Naive B cell (primary cell): ENCODE data around the gene C17orf67. TPM values are rescaled to one million over a fixed set of nuclear protein-coding genes. Genes with fewer than 3 reads are reported as not detected.

Experiments used
- ATAC-seq, 2 donors: fragments of 150-1000 bp; cut with Tn5 transposase; 2 replicates each; pipeline ENCODE4 v1.10.0; 2021; ENCODE audit warnings: low read depth in 2 of 2, mild to moderate bottlenecking in 2 of 2, moderate library complexity in 2 of 2
- DNase-seq: peaks from one replicate; pipeline ENCODE4 v3.0.0; 2022
- H3K27ac Mint-ChIP-seq, 6 donors: one replicate each; pipeline ENCODE4 v1.8.0; 2020 to 2022; ENCODE audit warnings: mild to moderate bottlenecking in 6 of 6, mixed read lengths in 6 of 6, moderate library complexity in 5 of 6, inconsistent platforms in 2 of 6
- H3K27me3 Mint-ChIP-seq, 3 donors: one replicate each; pipeline ENCODE4 v1.8.0; 2021 to 2022; ENCODE audit warnings: mixed read lengths in 3 of 3, mild to moderate bottlenecking in 1 of 3
- H3K36me3 Mint-ChIP-seq, 2 donors: one replicate each; pipeline ENCODE4 v1.8.0; 2020 to 2022; ENCODE audit warnings: mixed read lengths in 2 of 2, inconsistent platforms in 1 of 2, mild to moderate bottlenecking in 1 of 2
- H3K4me1 Mint-ChIP-seq, 3 donors: one replicate each; pipeline ENCODE4 v1.8.0; 2020 to 2022; ENCODE audit warnings: mixed read lengths in 3 of 3, inconsistent platforms in 1 of 3, mild to moderate bottlenecking in 1 of 3, moderate library complexity in 1 of 3
- H3K4me3 Mint-ChIP-seq, 8 donors: one replicate each; pipeline ENCODE4 v1.8.0; 2020 to 2022; ENCODE audit warnings: mild to moderate bottlenecking in 8 of 8, mixed read lengths in 8 of 8, moderate library complexity in 8 of 8, inconsistent platforms in 2 of 8
- H3K9me3 Mint-ChIP-seq, 7 donors: one replicate each; pipeline ENCODE4 v1.8.0; 2020 to 2022; ENCODE audit warnings: mixed read lengths in 7 of 7, mild to moderate bottlenecking in 5 of 7, inconsistent platforms in 2 of 7, moderate library complexity in 1 of 7
- polyA plus RNA-seq, 6 donors: library from polyadenylated mRNA; unstranded; fragments of 300-500 nt; fragmentation: Illumina TruSeq; gene quantifications; one replicate each; pipeline ENCODE4 v1.2.3, GENCODE V29; 2021; ENCODE audit warnings: low read depth in 6 of 6

Gene C17orf67
- polyA plus RNA-seq, 6 donors from 2014 or later: 0.15 to 2.4 (median 1.4) TPM

DNA sequence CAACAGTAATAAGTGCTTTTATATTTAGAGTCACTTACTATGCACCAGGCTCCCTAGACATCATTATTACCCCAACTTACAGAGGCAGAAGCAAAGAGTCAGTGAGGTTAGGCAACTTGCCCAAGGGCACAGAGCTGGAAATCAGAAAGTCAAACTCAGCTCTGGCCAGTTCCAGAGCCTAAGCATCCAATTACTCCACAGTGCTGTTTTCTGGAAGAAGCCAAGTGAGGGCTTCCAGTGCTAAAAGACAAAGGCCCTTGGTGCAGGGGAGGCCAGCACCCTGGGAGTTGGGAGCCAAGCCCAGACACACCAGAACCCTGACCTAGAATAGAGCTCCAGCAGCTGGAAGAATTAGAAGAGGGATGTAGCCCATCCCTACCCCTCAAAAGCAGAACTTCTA, 40.2 kb downstream of the C17orf67 start:
- H3K4me1 Mint-ChIP-seq: peaks cover 0 to 8% (median 0%) of the 10 kb centered on the region in 3 donors
- H3K9me3 Mint-ChIP-seq: peaks cover 0 to 10% (median 2%) of the 10 kb centered on the region in 7 donors
- DNase-seq (no peak), ATAC-seq (no peak)
- no peaks in the 10 kb centered on the region for H3K27me3 Mint-ChIP-seq
- H3K27ac Mint-ChIP-seq: no peak overlapping the region
- H3K4me3 Mint-ChIP-seq: no peak overlapping the region
- peaks cover 3 to 14% of the 10 kb centered on the region in 2 donors for H3K36me3 Mint-ChIP-seq

DNA sequence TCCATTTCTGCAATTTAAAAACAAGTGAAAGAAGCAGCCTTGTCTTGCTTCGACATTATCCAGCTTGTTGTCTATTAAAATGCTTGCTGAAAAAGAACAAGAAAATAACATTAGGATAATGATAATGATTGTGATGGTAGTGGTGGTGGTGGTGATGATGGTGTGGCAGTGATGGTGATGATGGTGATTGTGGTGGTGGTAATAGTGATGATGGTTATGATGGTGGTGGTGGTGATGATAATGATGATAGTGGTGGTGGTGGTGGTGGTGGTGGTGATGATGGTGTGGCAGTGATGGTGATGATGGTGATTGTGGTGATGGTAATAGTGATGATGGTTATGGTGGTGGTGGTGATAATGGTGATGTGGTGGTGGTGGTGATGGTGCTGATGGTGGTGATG, 41.5 kb downstream of the C17orf67 start:
- DNase-seq (no peak), ATAC-seq (no peak)
- H3K36me3 Mint-ChIP-seq: peaks cover 3 to 14% of the 10 kb centered on the region in 2 donors
- peaks cover 0 to 10% (median 2%) of the 10 kb centered on the region in 7 donors for H3K9me3 Mint-ChIP-seq
- H3K27ac Mint-ChIP-seq: peak overlapping the region in 3 of 6 donors; percentile 28 to 44 (median 34)
- H3K4me3 Mint-ChIP-seq: no peak overlapping the region
- no peaks in the 10 kb centered on the region for H3K27me3 Mint-ChIP-seq
- peaks cover under 1 to 9% (median 4%) of the 10 kb centered on the region in 3 donors for H3K4me1 Mint-ChIP-seq

DNA sequence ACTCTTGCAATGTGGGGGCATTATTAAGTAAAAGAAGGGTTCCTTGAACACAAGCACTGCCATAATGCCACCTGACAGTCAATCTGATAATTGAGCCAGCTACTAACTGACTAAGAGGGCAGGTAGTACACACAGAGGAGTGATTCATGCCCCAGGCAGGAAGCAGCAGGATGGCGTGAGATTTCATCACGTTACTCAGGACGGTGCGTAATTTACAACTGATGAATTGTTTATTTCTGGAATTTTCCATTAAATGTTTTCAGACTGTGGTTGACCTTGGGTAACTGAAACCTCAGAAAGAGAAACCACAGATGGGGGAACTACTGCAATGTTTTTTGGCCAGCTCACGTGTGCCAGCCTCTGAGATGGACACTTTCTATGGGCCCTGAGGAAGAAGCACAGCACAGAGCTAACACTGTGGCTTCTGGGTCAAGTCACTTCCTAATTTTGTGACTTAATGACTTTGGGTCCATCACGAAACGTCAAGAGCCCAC, 46.7 kb downstream of the C17orf67 start:
- DNase-seq: peak; percentile 5
- Mint-ChIP-seq H3K36me3 (peaks cover 0 to 2% of the 10 kb centered on the region in 2 donors), H3K9me3 (peaks cover 0 to 3% (median 0%) of the 10 kb centered on the region in 7 donors), H3K27ac (peak overlapping the region in 3 of 6 donors; percentile 59 to 86 (median 74)), H3K4me3 (peak overlapping the region in 3 of 8 donors; percentile 40 to 61 (median 50)), H3K27me3 (peaks cover 0 to 6% (median under 1%) of the 10 kb centered on the region in 3 donors), H3K4me1 (peaks cover 8 to 11% (median 9%) of the 10 kb centered on the region in 3 donors)
- peak; percentile 34 to 46 for ATAC-seq

DNA sequence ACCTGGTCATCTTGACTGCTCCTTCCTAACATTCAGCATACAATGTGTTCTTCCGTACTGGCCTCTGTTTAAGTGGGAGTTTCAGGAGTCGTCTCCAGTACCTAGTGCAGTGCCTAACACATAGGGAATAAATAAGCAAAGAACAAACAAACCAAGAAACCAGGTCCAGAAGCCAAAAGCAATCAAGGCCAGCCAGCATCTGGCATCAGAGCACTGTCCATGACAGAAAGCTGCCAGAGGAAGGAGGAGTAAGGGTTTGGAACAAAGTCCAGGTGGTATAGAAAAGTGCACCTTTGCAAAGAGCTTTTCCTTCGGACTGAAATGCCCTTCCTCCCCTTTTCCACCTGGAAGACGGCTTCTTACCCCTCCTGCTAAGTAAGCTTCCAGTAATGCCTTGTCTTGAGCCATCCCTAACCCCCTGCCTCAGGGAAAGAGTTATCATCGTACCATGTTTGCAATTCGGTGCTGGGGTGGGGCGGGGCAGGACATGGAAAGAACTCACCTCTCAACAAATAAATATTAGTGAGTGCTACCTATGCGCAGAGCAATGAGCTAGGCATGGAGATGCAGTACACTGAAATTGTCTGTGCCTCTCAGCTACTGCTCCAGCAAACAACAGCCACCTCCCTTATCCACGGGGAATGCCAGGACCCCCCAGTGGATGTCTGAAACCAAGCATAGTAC, 47.6 kb downstream of the C17orf67 start:
- H3K27me3 Mint-ChIP-seq: peaks cover 0 to 10% (median 4%) of the 10 kb centered on the region in 3 donors
- H3K27ac Mint-ChIP-seq: no peak overlapping the region
- peaks cover 8 to 11% (median 9%) of the 10 kb centered on the region in 3 donors for H3K4me1 Mint-ChIP-seq
- H3K9me3 Mint-ChIP-seq: peaks cover 0 to 3% (median 0%) of the 10 kb centered on the region in 7 donors
- ATAC-seq (no peak), DNase-seq (no peak)
- H3K4me3 Mint-ChIP-seq: no peak overlapping the region
- no peaks in the 10 kb centered on the region for H3K36me3 Mint-ChIP-seq

DNA sequence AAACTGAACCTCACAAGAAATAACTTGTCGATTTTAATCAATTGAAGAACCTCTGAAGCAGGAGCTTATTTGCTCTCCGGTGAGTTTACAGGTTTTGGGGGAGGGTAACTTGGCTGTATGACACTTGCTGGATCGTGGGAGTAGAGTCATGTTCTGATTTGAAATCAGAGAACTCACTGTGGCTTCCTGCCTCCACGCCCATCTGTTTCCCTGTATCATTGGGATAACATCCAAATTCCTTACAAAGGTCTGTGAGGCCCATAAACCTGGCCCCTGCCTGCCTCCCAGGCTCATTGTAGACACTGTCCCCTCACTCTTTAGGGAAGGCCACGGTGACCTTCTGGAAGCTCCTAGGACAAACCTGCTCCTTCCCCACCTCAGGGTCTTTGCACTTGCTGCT, 48.3 kb downstream of the C17orf67 start:
- Mint-ChIP-seq H3K9me3 (peaks cover 0 to 3% (median 0%) of the 10 kb centered on the region in 7 donors), H3K4me1 (peaks cover 10 to 13% (median 11%) of the 10 kb centered on the region in 3 donors), H3K4me3 (no peak overlapping the region), H3K36me3 (no peaks in the 10 kb centered on the region), H3K27me3 (peaks cover 4 to 10% (median 6%) of the 10 kb centered on the region in 3 donors), H3K27ac (no peak overlapping the region)
- ATAC-seq: no peak
- DNase-seq: no peak

DNA sequence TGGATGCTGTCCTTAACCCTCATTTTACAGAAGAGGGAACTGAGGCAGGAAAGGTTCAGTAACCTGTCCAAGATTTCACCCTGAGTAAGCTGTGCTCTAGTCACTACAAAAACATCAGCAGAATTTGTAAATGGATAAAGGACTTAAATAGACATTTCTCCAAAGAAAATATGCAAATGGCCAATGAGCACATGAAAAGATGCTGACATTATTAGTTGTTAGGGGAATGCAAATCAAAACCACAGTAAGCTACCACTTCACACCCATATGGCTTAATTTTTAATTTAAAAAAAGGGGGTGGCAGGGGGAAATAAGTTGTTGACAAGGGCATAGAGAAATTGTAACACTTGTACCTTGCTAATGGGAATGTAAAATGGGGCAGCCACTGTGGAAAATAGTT, 51.4 kb downstream of the C17orf67 start:
- no peaks in the 10 kb centered on the region for H3K36me3 Mint-ChIP-seq

DNA sequence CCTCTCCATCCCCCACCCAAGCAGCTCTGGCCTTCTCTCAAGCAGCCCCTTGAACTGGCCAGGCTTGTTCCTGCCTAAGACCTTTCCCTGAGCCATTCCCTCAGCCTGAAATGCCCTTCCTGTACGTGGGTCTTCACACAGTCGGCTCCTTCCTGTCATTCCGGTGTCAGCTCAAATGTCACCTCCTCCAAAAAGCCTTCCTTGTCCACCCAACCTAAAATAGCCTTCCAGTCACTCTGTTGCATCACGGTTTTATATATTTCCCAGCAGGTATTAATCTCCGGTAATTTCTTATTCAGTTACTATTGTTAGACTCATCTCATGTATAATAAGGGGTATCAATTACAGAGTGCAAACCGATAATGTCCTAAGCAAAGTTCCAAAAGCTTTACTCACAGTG, 51.8 kb downstream of the C17orf67 start:
- Mint-ChIP-seq H3K4me3 (peak overlapping the region in 1 of 8 donors; percentile 11), H3K36me3 (no peaks in the 10 kb centered on the region), H3K9me3 (peaks cover 0 to 3% (median 0%) of the 10 kb centered on the region in 7 donors), H3K4me1 (peaks cover 17 to 19% (median 19%) of the 10 kb centered on the region in 3 donors), H3K27ac (no peak overlapping the region), H3K27me3 (peaks cover 23 to 38% (median 29%) of the 10 kb centered on the region in 3 donors)
- ATAC-seq (no peak), DNase-seq (no peak)

More for the DNA sequence above, 51.4 kb downstream of the C17orf67 start:
- peaks cover 21 to 23% (median 22%) of the 10 kb centered on the region in 3 donors for H3K4me1 Mint-ChIP-seq
- H3K27ac Mint-ChIP-seq: no peak overlapping the region
- H3K27me3 Mint-ChIP-seq: peaks cover 23 to 34% (median 25%) of the 10 kb centered on the region in 3 donors
- peaks cover 0 to 3% (median 0%) of the 10 kb centered on the region in 7 donors for H3K9me3 Mint-ChIP-seq
- no peak for ATAC-seq
- DNase-seq: no peak
- H3K4me3 Mint-ChIP-seq: no peak overlapping the region

DNA sequence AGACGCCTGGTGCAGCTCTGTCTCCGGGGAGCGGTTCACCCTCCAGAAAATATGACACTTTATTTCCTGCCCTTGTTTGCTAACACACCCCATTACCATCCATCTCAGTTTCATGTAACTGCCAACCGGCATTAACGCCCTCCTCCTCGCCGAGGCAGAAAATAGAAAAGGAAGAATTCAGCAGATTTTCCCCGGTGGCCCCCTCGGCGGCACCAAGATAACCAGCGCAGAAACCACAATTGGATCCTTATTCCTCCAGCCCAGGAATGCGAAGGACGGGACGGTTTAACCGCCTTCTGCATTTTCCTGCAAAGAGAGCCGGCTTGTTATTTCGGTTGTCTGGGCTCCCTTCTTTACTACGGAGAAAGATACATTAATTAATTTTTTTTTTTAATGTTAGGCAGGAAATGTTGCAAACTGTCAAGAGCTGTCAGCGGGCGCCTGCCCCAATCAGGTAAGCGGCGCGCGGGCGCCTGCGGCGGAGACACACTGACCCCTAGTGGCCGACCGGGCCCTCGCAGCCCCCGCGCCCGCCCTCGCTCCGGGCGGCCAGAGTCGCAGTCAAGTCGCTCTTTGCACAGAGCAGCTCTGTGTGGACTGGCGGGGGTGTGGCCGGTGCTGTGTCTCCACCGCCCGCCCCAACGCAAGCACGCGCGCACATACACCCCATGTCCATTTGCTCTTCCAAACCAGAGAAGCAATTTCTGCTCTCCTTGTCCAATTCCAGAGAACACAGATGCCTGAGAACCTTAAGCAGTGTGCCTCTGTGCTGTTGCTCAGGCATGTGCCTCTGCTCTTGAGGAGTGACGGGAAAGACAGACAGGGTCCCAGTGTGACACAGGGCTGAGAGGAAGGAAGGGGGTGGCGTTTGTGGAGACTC, 53.6 kb downstream of the C17orf67 start:
- H3K9me3 Mint-ChIP-seq: peaks cover 0 to 3% (median 0%) of the 10 kb centered on the region in 7 donors
- H3K27me3 Mint-ChIP-seq: peaks cover 30 to 46% (median 35%) of the 10 kb centered on the region in 3 donors
- H3K4me3 Mint-ChIP-seq: peak overlapping the region; percentile 70 to 97 (median 90)
- H3K36me3 Mint-ChIP-seq: no peaks in the 10 kb centered on the region
- DNase-seq: peak; percentile 75
- peak; percentile 96 to 97 for ATAC-seq
- peak overlapping the region in 1 of 6 donors; percentile 81 for H3K27ac Mint-ChIP-seq
- peaks cover 13 to 15% (median 14%) of the 10 kb centered on the region in 3 donors for H3K4me1 Mint-ChIP-seq

DNA sequence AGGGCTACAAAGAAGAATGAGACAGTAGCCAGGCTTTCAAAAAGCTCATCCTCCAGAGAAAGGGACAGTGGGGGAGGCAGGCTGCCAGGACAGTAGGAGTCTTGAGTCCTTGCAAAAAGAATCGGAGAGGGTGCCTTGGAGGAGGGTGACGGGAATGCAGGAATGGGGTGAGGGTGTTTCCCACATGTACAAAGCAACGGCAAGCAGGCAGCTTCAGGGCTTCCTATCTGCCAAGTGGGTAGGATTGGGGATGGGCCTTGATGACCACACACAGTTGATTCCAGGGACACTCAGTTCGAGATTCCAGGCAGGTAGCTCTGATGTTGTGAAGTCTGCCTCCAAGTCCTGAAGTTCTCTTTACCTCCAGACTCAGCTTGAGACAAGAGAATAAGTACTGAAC, 54.4 kb downstream of the C17orf67 start:
- ATAC-seq (no peak), DNase-seq (no peak)
- Mint-ChIP-seq H3K4me1 (peaks cover 13 to 15% (median 14%) of the 10 kb centered on the region in 3 donors), H3K4me3 (peak overlapping the region; percentile 42 to 97 (median 88)), H3K27ac (peak overlapping the region in 1 of 6 donors; percentile 7), H3K9me3 (peaks cover 0 to 3% (median 0%) of the 10 kb centered on the region in 7 donors), H3K27me3 (peaks cover 30 to 46% (median 35%) of the 10 kb centered on the region in 3 donors), H3K36me3 (no peaks in the 10 kb centered on the region)

DNA sequence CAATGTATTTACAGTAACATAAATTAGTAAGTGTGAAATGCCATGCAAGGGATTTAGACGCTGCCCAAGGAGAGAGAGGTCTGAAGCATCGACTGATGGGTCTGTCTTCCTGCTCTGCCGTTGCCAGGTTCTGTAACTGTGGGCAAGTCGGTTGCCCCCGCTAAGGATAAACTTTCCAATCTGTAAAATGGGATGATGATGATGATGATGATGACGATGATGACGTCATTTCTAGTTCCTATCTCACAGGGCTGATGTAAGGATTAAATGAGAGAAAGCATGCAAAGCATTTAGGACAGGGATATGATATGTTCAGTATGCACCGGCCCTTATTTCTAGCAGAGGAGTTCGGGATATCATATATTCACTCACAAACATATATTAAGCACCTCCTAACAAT, 54.8 kb downstream of the C17orf67 start:
- Mint-ChIP-seq H3K36me3 (no peaks in the 10 kb centered on the region), H3K27ac (peak overlapping the region in 1 of 6 donors; percentile 7), H3K9me3 (peaks cover 0 to 2% (median 0%) of the 10 kb centered on the region in 7 donors), H3K27me3 (peaks cover 28 to 46% (median 35%) of the 10 kb centered on the region in 3 donors), H3K4me3 (peak overlapping the region in 5 of 8 donors; percentile 17 to 97 (median 81)), H3K4me1 (peaks cover 13 to 15% (median 14%) of the 10 kb centered on the region in 3 donors)
- DNase-seq: no peak
- no peak for ATAC-seq

DNA sequence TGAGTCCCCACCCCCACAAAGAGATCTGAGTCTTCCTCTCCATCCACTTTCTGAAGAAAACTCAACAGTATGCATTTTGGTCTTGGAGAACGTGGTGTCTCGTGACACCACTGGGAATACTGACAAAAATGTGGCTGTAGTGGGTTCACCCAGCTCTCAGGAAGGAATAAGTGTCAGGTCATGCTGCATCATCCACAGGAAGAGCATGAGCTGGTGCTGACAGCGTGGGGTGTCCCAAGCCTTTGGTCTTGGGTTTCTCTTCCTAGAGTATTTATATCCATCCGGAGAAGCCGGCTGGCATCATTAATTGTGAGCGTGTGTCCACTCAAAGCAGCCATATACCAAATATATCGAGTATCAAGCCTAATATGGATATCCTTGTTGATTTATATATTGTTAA, 55.9 kb downstream of the C17orf67 start:
- no peak overlapping the region for H3K27ac Mint-ChIP-seq
- peaks cover 26 to 46% (median 35%) of the 10 kb centered on the region in 3 donors for H3K27me3 Mint-ChIP-seq
- peaks cover 13 to 15% (median 14%) of the 10 kb centered on the region in 3 donors for H3K4me1 Mint-ChIP-seq
- no peaks in the 10 kb centered on the region for H3K36me3 Mint-ChIP-seq
- ATAC-seq: no peak
- no peak for DNase-seq
- no peak overlapping the region for H3K4me3 Mint-ChIP-seq
- H3K9me3 Mint-ChIP-seq: no peaks in the 10 kb centered on the region

DNA sequence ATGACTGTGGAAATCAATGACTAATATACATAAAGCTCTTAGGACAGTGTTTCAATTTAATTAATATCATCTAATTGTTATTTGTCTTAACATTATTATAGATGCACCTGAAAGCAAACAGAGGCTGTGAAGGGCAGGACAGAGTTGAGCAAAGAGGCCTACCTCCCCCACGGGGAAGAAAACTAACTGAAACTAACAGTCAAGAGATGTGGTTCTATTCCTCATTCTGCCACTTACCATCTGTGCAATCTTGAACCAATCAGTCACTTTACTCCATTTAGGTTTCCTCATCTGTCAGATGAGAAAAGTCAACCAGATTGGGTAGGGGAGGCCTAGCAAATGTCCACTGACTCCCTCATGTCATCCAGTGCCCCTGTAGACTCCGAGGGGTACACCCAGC, 59.1 kb downstream of the C17orf67 start:
- peaks cover 3 to 7% (median 5%) of the 10 kb centered on the region in 3 donors for H3K4me1 Mint-ChIP-seq
- no peaks in the 10 kb centered on the region for H3K9me3 Mint-ChIP-seq
- ATAC-seq (no peak), DNase-seq (no peak)
- no peaks in the 10 kb centered on the region for H3K36me3 Mint-ChIP-seq
- no peak overlapping the region for H3K4me3 Mint-ChIP-seq
- no peak overlapping the region for H3K27ac Mint-ChIP-seq
- peaks cover 17 to 33% (median 27%) of the 10 kb centered on the region in 3 donors for H3K27me3 Mint-ChIP-seq

DNA sequence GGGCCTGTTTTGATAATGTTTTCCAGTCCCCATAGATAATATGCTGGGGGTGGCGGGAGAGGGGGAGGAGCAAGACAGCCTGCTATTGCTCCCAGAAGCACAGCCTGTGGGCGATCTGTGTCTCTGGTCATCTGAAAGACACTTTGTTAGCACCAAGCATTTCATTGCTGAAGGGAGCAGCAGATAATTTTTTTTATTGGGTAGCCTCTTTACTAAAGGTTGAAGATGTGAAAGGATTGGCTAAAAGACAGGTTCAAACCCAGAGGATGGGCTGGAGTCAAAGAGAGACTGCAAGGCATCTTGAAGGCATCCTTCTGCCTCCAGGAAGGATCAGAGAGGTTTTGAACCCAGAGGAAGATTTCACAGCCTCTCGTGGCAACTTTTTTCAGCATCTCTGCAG, 60.6 kb downstream of the C17orf67 start:
- ATAC-seq (no peak), DNase-seq (no peak)
- Mint-ChIP-seq H3K4me3 (no peak overlapping the region), H3K4me1 (no peaks in the 10 kb centered on the region), H3K27me3 (peaks cover 9 to 20% (median 15%) of the 10 kb centered on the region in 3 donors), H3K9me3 (no peaks in the 10 kb centered on the region), H3K27ac (no peak overlapping the region), H3K36me3 (no peaks in the 10 kb centered on the region)
